ENCODE results near the gene HDAC9. TPM values are rescaled to one million over a fixed set of nuclear protein-coding genes. Genes with fewer than 3 reads are reported as not detected.

The HDAC9 gene
- total RNA-seq, 4 donors from 2014 or later: 1.2 to 8.0 (median 1.6) TPM

- Histone ChIP-seq H3K27ac (peak overlapping the region in 1 of 4 donors; percentile 6), H3K9me3 (no peaks in the 10 kb centered on the region), H3K36me3 (no peaks in the 10 kb centered on the region), H3K4me1 (peaks cover 0 to 9% (median 0%) of the 10 kb centered on the region in 3 donors), H3K4me3 (no peak overlapping the region), H3K27me3 (no peaks in the 10 kb centered on the region)
- no peak for TF ChIP-seq POLR2A (IDR thresholded peaks at IDR 0.05)
- TF ChIP-seq CTCF (IDR thresholded peaks at IDR 0.05): no peak
- no peak for DNase-seq
- intact Hi-C loops (cut with DNase I): no loop called here
- 75 to 88% methylated on average over 3 of the region's 3 CpGs for WGBS, 2 donors
Observed at GRCh38 chr7:18900236-18900635, 404.7 kb downstream of the HDAC9 start.

GRCh38 chr7:18900803-18901202, 405.3 kb downstream of the HDAC9 start:
- DNase-seq: no peak
- intact Hi-C loops (cut with DNase I): no loop called here
- Histone ChIP-seq H3K9me3 (no peaks in the 10 kb centered on the region), H3K4me1 (peaks cover 0 to 3% (median 0%) of the 10 kb centered on the region in 3 donors), H3K36me3 (no peaks in the 10 kb centered on the region), H3K4me3 (no peak overlapping the region), H3K27me3 (no peaks in the 10 kb centered on the region), H3K27ac (peak overlapping the region in 1 of 4 donors; percentile 6)
- no peak for TF ChIP-seq POLR2A (IDR thresholded peaks at IDR 0.05)
- TF ChIP-seq CTCF (IDR thresholded peaks at IDR 0.05): no peak
- WGBS, 2 donors: 61 to 76% methylated on average over 1 of the region's 1 CpG

- intact Hi-C loops (cut with DNase I): no loop called here
- H3K27ac ChIP-seq: no peak overlapping the region
Observed at GRCh38 chr7:18901351-18901750, 405.8 kb downstream of the HDAC9 start.

GRCh38 chr7:18901982-18902421, 406.5 kb downstream of the HDAC9 start:
- DNase-seq: no peak
- Histone ChIP-seq H3K27ac (no peak overlapping the region), H3K4me3 (no peak overlapping the region), H3K9me3 (no peaks in the 10 kb centered on the region), H3K4me1 (no peaks in the 10 kb centered on the region), H3K36me3 (no peaks in the 10 kb centered on the region), H3K27me3 (no peaks in the 10 kb centered on the region)
- intact Hi-C loops (cut with DNase I): no loop called here
- 20 to 29% methylated on average over 1 of the region's 1 CpG for WGBS, 2 donors
- no peak for TF ChIP-seq POLR2A (IDR thresholded peaks at IDR 0.05)
- TF ChIP-seq CTCF (IDR thresholded peaks at IDR 0.05): no peak

More at GRCh38 chr7:18901351-18901750, 405.8 kb downstream of the HDAC9 start:
- Histone ChIP-seq H3K27me3 (no peaks in the 10 kb centered on the region), H3K4me1 (no peaks in the 10 kb centered on the region), H3K4me3 (no peak overlapping the region), H3K36me3 (no peaks in the 10 kb centered on the region), H3K9me3 (no peaks in the 10 kb centered on the region)
- 74 to 83% methylated on average over 3 of the region's 3 CpGs for WGBS, 2 donors
- DNase-seq: no peak
- TF ChIP-seq CTCF (IDR thresholded peaks at IDR 0.05): no peak
- TF ChIP-seq POLR2A (IDR thresholded peaks at IDR 0.05): no peak

- intact Hi-C loops (cut with DNase I): no loop called here
- Histone ChIP-seq H3K4me3 (no peak overlapping the region), H3K36me3 (no peaks in the 10 kb centered on the region), H3K27ac (no peak overlapping the region), H3K9me3 (no peaks in the 10 kb centered on the region), H3K27me3 (no peaks in the 10 kb centered on the region), H3K4me1 (no peaks in the 10 kb centered on the region)
- TF ChIP-seq CTCF (IDR thresholded peaks at IDR 0.05) (no peak), POLR2A (IDR thresholded peaks at IDR 0.05) (no peak)
- DNase-seq: no peak
Observed at GRCh38 chr7:18902892-18903291, 407.3 kb downstream of the HDAC9 start.
